Stimulated activated CD8-positive, alpha-beta memory T cell treated with anti-CD3 and anti-CD28 coated beads, Interleukin-4, amount 100 ng/mL, for 24 hours (primary cell): ENCODE measurements around the gene GPX4.
A peak's percentile ranks its signal among the peaks of the same experiment; 100 is the strongest.

Source experiments
- DNase-seq: peaks from one replicate; pipeline ENCODE4 v3.0.0-alpha.2; 2020; ENCODE audit warnings: low read depth

Gene GPX4

DNA sequence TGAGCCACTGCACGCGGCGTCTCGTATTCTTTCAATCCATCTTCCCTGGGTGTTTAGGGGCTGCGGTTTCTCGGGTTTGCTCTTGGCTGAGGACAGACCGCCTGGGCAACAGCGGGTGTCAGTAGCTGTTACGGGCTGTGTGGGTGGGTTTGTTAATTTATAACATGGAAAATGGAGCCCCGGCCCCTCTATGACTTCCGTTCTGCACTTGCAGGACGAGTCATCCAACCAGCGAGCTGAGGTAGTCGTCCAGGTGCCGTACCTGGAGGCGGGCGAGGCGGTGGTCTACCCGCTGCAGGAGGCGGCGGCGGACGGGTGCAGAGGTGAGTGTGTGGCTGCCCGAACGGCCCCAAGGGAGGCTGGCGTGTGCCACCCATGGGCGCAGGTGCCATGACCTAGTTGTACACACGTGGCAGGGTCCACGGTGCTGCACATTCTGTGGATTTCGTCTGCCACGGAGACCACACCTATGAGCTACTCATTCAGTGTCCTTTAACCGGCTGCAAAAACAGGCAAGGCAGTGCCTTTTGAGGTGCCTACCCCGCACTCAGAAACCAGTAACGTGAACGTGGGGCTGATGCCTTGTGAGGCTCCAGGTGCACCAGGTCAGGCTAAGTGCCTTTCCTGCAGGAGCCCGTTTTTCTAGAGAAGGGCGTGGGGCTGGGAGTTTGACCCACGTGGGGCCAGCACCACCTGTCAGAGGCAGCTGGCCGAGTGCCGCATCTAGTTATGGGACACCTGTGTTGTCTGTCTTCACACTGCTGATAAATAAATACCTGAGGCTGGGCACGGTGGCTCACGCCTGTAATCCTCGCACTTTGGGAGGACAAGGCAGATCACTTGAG is 19.5 kb upstream of the GPX4 start:
- no peak for DNase-seq

- DNase-seq, result no peak
These were observed 18.6 kb upstream of the GPX4 start for GRCh38 chr19:1085053-1085658.

- no peak for DNase-seq
These were observed 17.9 kb upstream of the GPX4 start for GRCh38 chr19:1085676-1086442.

DNA sequence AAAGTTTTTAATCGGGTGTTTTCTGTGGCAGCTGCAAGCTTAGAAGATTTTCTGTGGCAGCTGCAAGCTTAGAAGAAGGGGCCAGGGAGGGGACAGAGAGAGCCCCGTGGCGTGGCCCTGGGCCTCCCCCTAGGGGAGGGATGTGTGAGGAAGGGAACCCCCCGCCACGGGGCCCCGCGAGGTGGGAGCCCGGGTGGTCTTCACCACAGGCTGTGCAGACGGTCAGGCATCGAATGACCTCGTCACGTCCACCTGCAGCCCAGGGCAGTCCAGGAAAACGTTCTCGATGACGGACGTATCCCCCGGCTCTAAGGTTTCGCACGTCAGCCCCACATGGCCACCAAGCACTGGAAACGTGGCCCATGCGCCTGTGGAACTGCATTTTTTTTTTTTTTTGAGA is 17.2 kb upstream of the GPX4 start:
- DNase-seq, result no peak

- DNase-seq, result no peak
These were observed 15.9 kb upstream of the GPX4 start for GRCh38 chr19:1087813-1088415.

- DNase-seq, result no peak
These were observed 15.3 kb upstream of the GPX4 start for GRCh38 chr19:1088416-1089010.

GRCh38 chr19:1089126-1089771 is 14.5 kb upstream of the GPX4 start:
- DNase-seq, result no peak

- DNase-seq, result no peak
These were observed 13.9 kb upstream of the GPX4 start for GRCh38 chr19:1089891-1090290.

DNA sequence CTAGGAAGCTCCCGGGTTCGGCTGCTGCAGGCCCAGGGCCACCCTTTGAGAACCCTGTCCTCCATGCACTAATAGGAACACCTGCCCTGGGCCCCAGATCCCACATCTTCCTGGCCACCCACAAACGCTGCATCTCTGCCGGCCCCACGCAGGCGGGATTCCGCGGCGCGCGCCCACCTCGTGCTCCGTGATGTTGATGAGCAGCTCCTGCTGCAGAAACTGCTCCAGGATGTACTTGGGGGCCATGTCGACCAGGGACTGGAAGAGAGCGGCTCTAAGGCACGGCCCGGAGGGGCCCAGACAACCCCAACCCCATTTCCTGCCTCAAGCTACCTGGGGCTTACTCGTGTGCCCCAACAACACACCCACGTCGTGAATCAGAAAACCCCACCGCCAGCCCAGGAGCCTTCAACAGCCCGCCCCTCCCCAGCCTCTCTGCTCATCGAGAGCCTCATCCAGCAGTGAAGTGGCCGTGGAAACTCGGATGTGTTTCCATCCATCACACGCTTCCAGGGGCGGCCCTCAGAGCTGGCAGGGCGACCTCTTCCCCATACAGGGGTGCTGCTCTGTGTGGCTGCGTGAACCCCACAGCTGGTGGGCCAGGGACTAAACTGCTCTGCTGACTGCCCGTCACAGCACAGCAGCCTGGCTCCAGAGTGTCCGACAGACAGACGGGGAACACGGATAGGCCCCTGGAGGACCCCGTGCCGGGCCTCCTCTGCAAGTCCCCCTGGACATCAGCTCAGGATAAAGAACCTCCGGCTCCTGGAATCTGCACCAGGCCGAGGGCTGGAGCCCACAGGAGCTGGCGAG is 12.9 kb upstream of the GPX4 start:
- no peak for DNase-seq

GRCh38 chr19:1091544-1092175 is 12.1 kb upstream of the GPX4 start:
- DNase-seq, result no peak

DNA sequence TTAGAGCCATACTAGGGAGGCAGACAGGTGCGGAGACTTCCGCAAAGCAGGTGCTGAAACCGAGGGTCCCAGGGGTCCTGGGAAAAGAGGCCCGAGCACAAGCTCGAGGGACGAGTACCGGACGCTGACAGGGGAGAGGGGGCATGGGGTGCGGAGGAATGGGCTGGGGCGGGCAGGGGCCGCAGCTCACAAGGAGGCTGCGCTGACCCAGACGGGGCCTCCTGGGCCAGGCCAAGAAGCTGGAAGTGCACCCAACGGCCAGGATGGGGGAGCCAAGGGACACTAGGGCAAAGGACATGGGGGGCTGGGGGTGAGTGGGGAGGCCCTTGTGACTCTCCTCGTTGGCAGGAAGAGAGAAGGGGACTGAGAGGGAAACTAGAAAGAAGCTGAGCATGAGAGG is 10.5 kb upstream of the GPX4 start:
- DNase-seq, result no peak

DNA sequence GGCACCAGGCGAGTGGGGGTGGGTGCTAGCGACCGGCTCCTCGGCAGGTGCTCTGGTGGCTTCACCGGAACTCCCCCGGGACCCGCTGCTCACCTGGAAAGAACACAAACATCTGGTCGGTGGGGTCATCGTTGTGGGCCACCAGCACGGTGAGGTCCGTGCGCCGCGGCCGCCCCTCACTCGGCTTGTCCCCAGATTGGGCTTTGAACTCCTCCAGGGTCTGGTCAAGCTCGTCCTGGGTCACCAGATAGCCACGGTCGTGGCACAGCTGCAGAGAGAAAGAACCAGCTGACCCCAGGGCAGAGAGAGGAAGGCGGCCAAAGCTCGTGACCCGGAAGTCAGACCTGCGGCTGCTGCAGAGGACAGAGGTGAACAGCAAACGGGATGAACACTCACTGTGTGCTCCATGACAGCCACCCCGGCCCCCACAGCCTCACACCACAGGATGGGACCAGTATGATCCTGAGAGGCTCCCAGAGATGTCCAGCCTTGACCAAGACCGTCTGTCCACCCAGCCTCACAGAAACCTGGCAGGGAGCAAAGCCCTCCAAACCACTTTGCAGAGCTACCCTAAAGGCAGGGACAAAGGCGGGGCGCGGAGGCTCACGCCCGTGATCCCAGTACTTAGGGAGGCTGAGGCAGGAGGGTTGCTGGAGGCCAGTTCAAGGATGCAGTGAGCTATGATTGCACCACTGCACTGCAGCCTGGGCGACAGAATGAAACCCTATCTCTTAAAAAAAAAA is 9.8 kb upstream of the GPX4 start:
- DNase-seq, result no peak

- DNase-seq, result no peak
These were observed 9.2 kb upstream of the GPX4 start for GRCh38 chr19:1094655-1094977.

DNA sequence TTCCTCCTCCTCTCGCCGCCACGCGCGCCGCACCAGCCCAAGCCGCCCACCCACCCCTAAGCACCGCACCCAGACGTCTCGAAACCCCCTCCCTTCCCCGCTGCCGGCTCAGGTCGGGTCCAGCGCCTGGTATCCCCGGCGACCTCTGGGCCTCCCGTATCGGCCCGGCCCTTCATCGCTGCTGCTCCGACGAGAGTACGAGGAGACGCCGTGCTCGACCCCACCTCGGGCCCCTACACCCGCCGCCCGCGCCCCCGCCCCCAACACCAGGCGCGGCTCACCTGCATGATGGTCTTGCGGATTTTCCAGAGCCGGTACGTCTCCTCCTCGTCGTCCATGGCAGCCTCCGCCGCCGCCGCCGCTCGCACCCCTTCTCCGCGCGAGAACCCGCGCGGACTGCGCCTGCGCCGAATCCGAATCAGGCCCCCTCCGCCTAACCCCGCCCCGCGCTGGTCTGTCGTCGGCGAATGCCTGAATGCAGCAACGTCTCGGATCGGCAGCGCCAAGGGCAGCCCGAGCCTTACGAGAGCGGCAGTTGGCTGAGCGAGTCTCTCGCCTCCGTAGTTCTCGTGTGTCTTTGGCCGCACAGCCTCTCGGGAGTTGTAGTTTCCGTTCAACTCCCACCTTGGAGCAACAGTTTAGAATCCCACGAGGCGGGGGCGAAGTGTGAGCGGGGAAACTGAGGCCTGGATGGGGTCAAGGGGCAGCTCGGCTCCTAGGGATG is 8.7 kb upstream of the GPX4 start, which contains the start of gene POLR2E:
Gene POLR2E (minus strand): TSS at position 398 of the 724 bp plus-strand sequence. CDS start 60 bp downstream, at position 338.
- peak; percentile 94 for DNase-seq

DNA sequence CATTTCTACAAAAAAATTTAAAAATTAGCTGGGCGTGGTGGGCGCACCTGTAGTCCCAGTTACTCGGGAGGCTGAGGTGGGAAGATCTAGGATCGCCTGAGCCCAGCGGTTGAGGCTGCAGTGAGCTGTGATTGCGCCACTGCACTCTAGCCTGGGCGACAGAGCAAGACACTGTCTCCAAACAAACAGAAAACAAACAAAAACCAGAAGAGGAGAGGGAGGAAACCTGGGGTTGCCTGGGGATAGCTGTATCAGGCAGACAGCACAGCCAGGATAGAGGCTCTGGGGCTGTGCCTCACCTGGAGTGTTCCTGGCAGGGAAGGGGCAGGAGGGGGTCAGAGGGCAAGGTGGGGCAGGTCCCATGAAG is 6.0 kb upstream of the GPX4 start:
- DNase-seq, result no peak

DNA sequence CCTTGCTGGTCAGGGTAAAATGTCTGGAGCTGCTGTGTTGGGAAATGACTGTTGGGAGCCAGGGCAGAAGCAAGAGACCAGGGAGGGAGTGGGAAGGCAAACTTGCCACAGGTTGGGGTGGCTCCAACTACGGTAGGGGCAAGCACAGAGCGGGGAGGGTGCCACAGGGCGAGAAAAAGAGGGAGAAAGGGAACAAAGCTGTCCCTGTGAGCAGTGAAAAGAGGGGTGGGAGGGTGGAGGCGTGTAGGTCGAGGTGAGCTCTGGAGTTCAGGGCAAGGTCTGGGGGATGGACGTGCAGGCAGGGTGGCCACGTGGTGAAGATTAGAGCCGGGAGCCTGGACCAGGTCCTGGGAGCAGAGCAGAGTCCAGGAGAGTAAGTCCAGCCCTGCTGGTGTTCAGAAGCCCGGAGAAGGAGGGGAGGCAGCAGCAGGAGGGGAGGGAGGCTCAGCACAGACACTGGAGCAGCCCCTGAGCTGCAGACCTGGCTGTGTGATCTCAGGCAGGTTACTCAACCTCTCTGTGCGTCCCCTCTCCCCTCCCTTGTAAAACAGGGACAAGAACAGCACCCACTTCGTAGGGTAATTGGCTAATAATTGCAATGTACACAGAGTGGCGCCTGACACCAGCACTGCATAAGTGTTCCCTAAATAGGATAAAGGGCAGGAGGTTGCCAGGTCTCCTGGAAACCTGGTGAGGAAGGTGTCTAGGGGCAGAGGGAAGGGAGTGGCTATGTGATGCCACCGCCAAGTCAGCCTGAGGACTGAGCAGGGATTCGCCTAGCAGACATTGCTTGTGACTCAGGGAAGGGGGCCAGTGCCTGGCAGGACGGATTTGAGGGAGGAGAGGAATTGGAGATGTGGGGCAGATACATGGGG is 5.4 kb upstream of the GPX4 start:
- DNase-seq, result no peak

DNA sequence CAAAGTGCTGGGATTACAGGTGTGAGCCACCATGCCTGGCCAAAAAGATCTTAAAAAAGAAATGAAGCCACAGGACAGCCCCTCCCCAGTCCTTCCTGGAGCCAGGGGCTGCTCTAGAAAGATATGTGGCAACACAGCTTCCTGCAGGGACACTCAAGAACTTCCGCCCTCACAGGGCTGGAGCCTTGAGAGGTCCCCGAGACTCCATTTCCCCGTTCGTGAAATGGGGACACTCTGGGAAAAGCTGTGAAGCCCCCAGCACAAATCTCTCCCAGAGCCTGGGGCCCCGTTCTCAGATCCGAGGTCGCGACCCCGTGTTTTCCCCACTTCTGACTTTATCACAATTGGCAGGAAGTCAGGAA is 2.5 kb upstream of the GPX4 start:
- no peak for DNase-seq
